K562 (cell line): ENCODE results near the gene PNPLA1. TPM values are rescaled to one million over a fixed set of nuclear protein-coding genes. Genes with fewer than 3 reads are reported as not detected.

Experiments
- ATAC-seq: fragments of 200-7000 bp; cut with Tn5 transposase; 3 replicates; pipeline ENCODE4 v1.9.1; 2020; ENCODE audit warnings: moderate library complexity
- BruUV-seq: library from RNA; stranded (reverse); fragments of 400-500 nt; replicated peaks from 2 replicates; lab custom pipeline; 2021; lab: Mats Ljungman, UMichigan
- CTCF ChIA-PET: fragments of 300-600 bp; formaldehyde crosslinking; extraction: SDS; loops from one replicate; lab custom pipeline; 2021; ENCODE audit warnings: low intra/inter-chr PET ratio; lab: Yijun Ruan, JAX
- POLR2A ChIA-PET: fragments of 300-600, 350-650 bp; sonication (Branson Sonifier 250); formaldehyde crosslinking; extraction: SDS; loops from one replicate; lab custom pipeline; 2021; ENCODE audit warnings: antibody characterized with exemption, inconsistent platforms; lab: Yijun Ruan, JAX
- DNase-seq, 4 experiments: peaks; one replicate each; pipeline versions ENCODE4 v3.0.0 to v3.0.0-alpha.2; 2011 to 2018; ENCODE audit warnings: low spot score in 3 of 4, mixed read lengths in 3 of 4; ENCODE audit errors: extremely low read depth in 1 of 4
- FAIRE-seq: peaks from 2 replicates; lab custom pipeline; 2011; peaks lifted over from hg19 to GRCh38; lab: Jason Lieb, UNC
- H2AFZ ChIP-seq: 2 replicates; pipeline ENCODE4 v1.6.0; 2011; ENCODE audit warnings: low read depth, low read length, control low read depth, inconsistent platforms
- H3K27ac ChIP-seq: fragments of 200-600 bp; 3 replicates; pipeline ENCODE4 v1.8.0; 2011; ENCODE audit warnings: low read depth, mild to moderate bottlenecking, control low read depth, inconsistent platforms, low read length, moderate library complexity, mixed read lengths; ENCODE audit errors: extremely low read depth
- H3K27me3 ChIP-seq, 2 experiments: fragments of 300-600 bp in 1 of 2; 2 replicates in 1 of 2; 3 replicates in 1 of 2; pipeline versions ENCODE4 v1.6.0 to v1.8.0; 2011; ENCODE audit warnings: inconsistent platforms in 2 of 2, low read length in 2 of 2, mild to moderate bottlenecking in 1 of 2, mixed read lengths in 1 of 2, moderate library complexity in 1 of 2; ENCODE audit not compliant: control insufficient read depth in 2 of 2, insufficient read depth in 2 of 2
- H3K36me3 ChIP-seq: fragments of 300-600 bp; 3 replicates; pipeline ENCODE4 v1.8.0; 2011; ENCODE audit warnings: mild to moderate bottlenecking, low read length, inconsistent platforms; ENCODE audit not compliant: control insufficient read depth, insufficient read depth
- H3K4me1 ChIP-seq, 2 experiments: fragments of 200-600 bp in 1 of 2; replicated peaks in 1 of 2; 2 replicates in 1 of 2; 3 replicates in 1 of 2; pipeline versions ENCODE4 v1.5.1 to v1.8.0; 2011; ENCODE audit warnings: inconsistent platforms in 2 of 2, low read length in 2 of 2, mild to moderate bottlenecking in 1 of 2, mixed read lengths in 1 of 2, moderate library complexity in 1 of 2; ENCODE audit not compliant: control insufficient read depth in 2 of 2, insufficient read depth in 2 of 2
- H3K4me2 ChIP-seq: 2 replicates; pipeline ENCODE4 v1.6.1; 2011; ENCODE audit warnings: low read length, control low read depth, inconsistent platforms, mixed read lengths; ENCODE audit not compliant: insufficient read depth
- H3K4me3 ChIP-seq: fragments of 200-600 bp; sonication (generic), shearing (Covaris generic); 2 replicates; pipeline ENCODE4 v1.5.1; 2016; ENCODE audit warnings: control low read depth, inconsistent platforms
- H3K79me2 ChIP-seq: fragments of 200-600 bp; 3 replicates; pipeline ENCODE4 v1.8.0; 2011; ENCODE audit warnings: low read length, inconsistent platforms; ENCODE audit not compliant: control insufficient read depth, insufficient read depth
- H3K9ac ChIP-seq, 2 experiments: 2 replicates each; pipeline versions ENCODE4 v1.6.0 to v1.6.1; 2011; ENCODE audit warnings: low read depth in 2 of 2, low read length in 2 of 2, control low read depth in 1 of 2, inconsistent platforms in 1 of 2, mild to moderate bottlenecking in 1 of 2, mixed read lengths in 1 of 2; ENCODE audit not compliant: insufficient read depth in 1 of 2
- H3K9me1 ChIP-seq: one replicate; pipeline ENCODE4 v1.6.0; 2011; ENCODE audit warnings: inconsistent platforms, mild to moderate bottlenecking, low read length, moderate library complexity; ENCODE audit not compliant: control insufficient read depth, insufficient read depth
- H3K9me3 ChIP-seq: replicated peaks from 2 replicates; pipeline ENCODE4 v1.5.1; 2011; ENCODE audit warnings: low read depth, low read length, inconsistent platforms; ENCODE audit not compliant: control insufficient read depth, insufficient read depth
- H4K20me1 ChIP-seq: replicated peaks from 2 replicates; pipeline ENCODE4 v1.6.1; 2011; ENCODE audit warnings: low read length, inconsistent platforms, mixed read lengths; ENCODE audit not compliant: control insufficient read depth, insufficient read depth
- ATF7 ChIP-seq: fragments of 450-650 bp; IDR thresholded peaks from 2 replicates; pipeline ENCODE4 v1.7.1; 2014; ENCODE audit warnings: mild to moderate bottlenecking, moderate library complexity
- C11orf30 ChIP-seq: fragments of 450-650 bp; IDR thresholded peaks from 2 replicates; pipeline ENCODE4 v1.6.1; 2016; ENCODE audit warnings: low read depth, mild to moderate bottlenecking
- JUNB ChIP-seq: fragments of 450-650 bp; formaldehyde crosslinking; conservative IDR thresholded peaks from 2 replicates; pipeline ENCODE4 v1.4.0; 2020; ENCODE audit warnings: mild to moderate bottlenecking
- LEF1 ChIP-seq: fragments of 450-650 bp; IDR thresholded peaks from 2 replicates; pipeline ENCODE4 v1.6.1; 2016; ENCODE audit warnings: mild to moderate bottlenecking
- NBN ChIP-seq: fragments of 450-650 bp; IDR thresholded peaks from 2 replicates; pipeline ENCODE4 v1.6.1; 2016; ENCODE audit warnings: low read depth, mild to moderate bottlenecking
- NR2C1 ChIP-seq, 2 experiments: fragments of 450-650 bp; IDR thresholded peaks; 2 replicates each; pipeline ENCODE4 v1.6.1; 2017; ENCODE audit warnings: mild to moderate bottlenecking in 2 of 2, antibody characterized with exemption in 1 of 2, inconsistent platforms in 1 of 2, missing compliant biosample characterization in 1 of 2, missing genetic modification characterization in 1 of 2
- SRSF1 ChIP-seq: fragments of 200-400 bp; formaldehyde crosslinking; IDR thresholded peaks from 2 replicates; pipeline ENCODE4 v1.6.1; 2017; ENCODE audit warnings: mild to moderate bottlenecking, low read depth, low read length, moderate library complexity
- ZNF316 ChIP-seq: fragments of 450-650 bp; IDR thresholded peaks from 2 replicates; pipeline ENCODE4 v1.6.1; 2016
- ZNF318 ChIP-seq, 2 experiments: fragments of 450-650 bp; IDR thresholded peaks; 2 replicates each; pipeline ENCODE4 v1.6.1; 2016; ENCODE audit warnings: mild to moderate bottlenecking in 2 of 2, borderline replicate concordance in 1 of 2, low read depth in 1 of 2, moderate library complexity in 1 of 2
- WGBS: fragments of 100-300 bp; shearing (Covaris generic); methylation state at CpG from one replicate; pipeline ENCODE4 v1.1.6; 2016; ENCODE audit warnings: low coverage, mixed read lengths; ENCODE audit not compliant: insufficient coverage; ENCODE audit errors: missing lambda C conversion rate; 5-methylcytosine and 5-hydroxymethylcytosine counted together
- in situ Hi-C: fragments of 300-500 bp; cut with MboI; formaldehyde crosslinking; loops from 4 replicates; pipeline ENCODE4 v1.15.0; 2018; ENCODE audit warnings: inconsistent platforms, mixed read lengths
- intact Hi-C: fragments of 100-400 bp; cut with micrococcal nuclease; formaldehyde crosslinking; loops from 2 replicates; pipeline ENCODE4 v1.14.2; 2022
- polyA plus RNA-seq, 8 experiments: library from polyadenylated mRNA; depleted of rRNA in 4 of 8; stranded (reverse) in 5 of 8; unstranded in 3 of 8; fragments of >200 nt; fragmentation: Nextera tagmentation in 2 of 8; fragmentation: Illumina TruSeq in 1 of 8; extraction: Ambion mirVana in 2 of 8; extraction: Trizol in 1 of 8; gene quantifications; 2 replicates each; pipeline versions ENCODE4 v1.2.1 to v1.2.3, GENCODE V29; 2011 to 2014; ENCODE audit warnings: inconsistent platforms in 1 of 8, missing spikeins in 1 of 8
- total RNA-seq, 7 experiments: library from RNA; depleted of rRNA in 6 of 7; stranded (reverse); fragments of >200 nt in 6 of 7; fragmentation: Illumina TruSeq in 2 of 7; extraction: Trizol in 2 of 7; gene quantifications; 2 replicates each; pipeline versions ENCODE4 v1.2.1 to v1.2.3, GENCODE V29; 2011 to 2021; ENCODE audit warnings: low replicate concordance in 1 of 7
- TF ChIP-seq, protein P1 (sequence below): sonication (generic); formaldehyde crosslinking; IDR thresholded peaks from 2 replicates; pipeline ENCODE4 v1.8.1; 2023; ENCODE audit warnings: mild to moderate bottlenecking, missing genetic modification reagents

Gene PNPLA1
- total and polyA plus RNA-seq, 9 of the 15 experiments (the other 6 are each of a cell fraction or from before 2014, with no cell fraction given), result 0.04 to 0.27 (median 0.13) TPM; not detected in 2

GRCh38 chr6:36290668-36291620, 21.1 kb downstream of the PNPLA1 start:
- in situ Hi-C loops, result no loop called here
- TF ChIP-seq SRSF1 (no peak), JUNB (CRISPR knock-in tag) (peak; percentile 40; the same call in 1 of the 2 replicates), ATF7 (peak; percentile 85), LEF1 (no peak; the same call in 1 of the 2 replicates), ZNF318 (IDR thresholded peaks at IDR 0.05; ENCODE audit: borderline replicate concordance in 1 of 2, low read depth in 1 of 2) (peak in 1 of 2 experiments; percentile 56; a peak in 1 of 4 replicates), NR2C1 (IDR thresholded peaks at IDR 0.05) (no peak), NR2C1 (tag; IDR thresholded peaks at IDR 0.05) (peak; percentile 68), C11orf30 (peak; percentile 55; the same call in 1 of the 2 replicates), ZNF316 (peak; percentile 54; the same call in 1 of the 2 replicates), NBN (peak; percentile 49; the same call in 1 of the 2 replicates)
- TF ChIP-seq, protein P1, sequence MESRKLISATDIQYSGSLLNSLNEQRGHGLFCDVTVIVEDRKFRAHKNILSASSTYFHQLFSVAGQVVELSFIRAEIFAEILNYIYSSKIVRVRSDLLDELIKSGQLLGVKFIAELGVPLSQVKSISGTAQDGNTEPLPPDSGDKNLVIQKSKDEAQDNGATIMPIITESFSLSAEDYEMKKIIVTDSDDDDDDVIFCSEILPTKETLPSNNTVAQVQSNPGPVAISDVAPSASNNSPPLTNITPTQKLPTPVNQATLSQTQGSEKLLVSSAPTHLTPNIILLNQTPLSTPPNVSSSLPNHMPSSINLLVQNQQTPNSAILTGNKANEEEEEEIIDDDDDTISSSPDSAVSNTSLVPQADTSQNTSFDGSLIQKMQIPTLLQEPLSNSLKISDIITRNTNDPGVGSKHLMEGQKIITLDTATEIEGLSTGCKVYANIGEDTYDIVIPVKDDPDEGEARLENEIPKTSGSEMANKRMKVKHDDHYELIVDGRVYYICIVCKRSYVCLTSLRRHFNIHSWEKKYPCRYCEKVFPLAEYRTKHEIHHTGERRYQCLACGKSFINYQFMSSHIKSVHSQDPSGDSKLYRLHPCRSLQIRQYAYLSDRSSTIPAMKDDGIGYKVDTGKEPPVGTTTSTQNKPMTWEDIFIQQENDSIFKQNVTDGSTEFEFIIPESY, result no peak

More at GRCh38 chr6:36290668-36291620, 21.1 kb downstream of the PNPLA1 start:
- Histone ChIP-seq H3K27ac (no peak overlapping the region; the same call in 2 of the 3 replicates), H3K9me3 (no peaks in the 10 kb centered on the region), H4K20me1 (no peaks in the 10 kb centered on the region; the same call in 1 of the 2 replicates), H3K27me3 (peaks cover 9 to 49% of the 10 kb centered on the region in 2 experiments), H3K9me1 (no peaks in the 10 kb centered on the region), H3K4me2 (peak overlapping the region; percentile 63), H3K4me3 (no peak overlapping the region), H3K36me3 (no peaks in the 10 kb centered on the region), H3K79me2 (no peaks in the 10 kb centered on the region), H2AFZ (peak overlapping the region; percentile 64; the same call in 1 of the 2 replicates), H3K4me1 (peaks cover 14 to 17% of the 10 kb centered on the region in 2 experiments), H3K9ac (no peak overlapping the region)
- WGBS, result 12% methylated on average over 20 of the region's 23 CpGs
- ATAC-seq (peak; percentile 77), DNase-seq (peak; percentile 47 to 54 (median 51)), FAIRE-seq (peak; percentile 78)
- intact Hi-C loops, result no loop called here
- BruUV-seq, result no TSS peak
- ChIA-PET POLR2A (interaction anchor here (0.6 to 1.3 kb wide), 8 partner anchors 9 to 258 kb away, joined by 3 to 4 read pairs (median 3); partner anchors contain the start of gene PNPLA1), CTCF (no interaction called here)
